GM10847 (cell line): ENCODE measurements around the gene SEC31A.

Source experiments
- POLR2A ChIP-seq: IDR thresholded peaks from 2 replicates; pipeline ENCODE4 v1.6.1; 2011; ENCODE audit not compliant: insufficient read length; ENCODE audit errors: extremely low read depth

The SEC31A gene

DNA sequence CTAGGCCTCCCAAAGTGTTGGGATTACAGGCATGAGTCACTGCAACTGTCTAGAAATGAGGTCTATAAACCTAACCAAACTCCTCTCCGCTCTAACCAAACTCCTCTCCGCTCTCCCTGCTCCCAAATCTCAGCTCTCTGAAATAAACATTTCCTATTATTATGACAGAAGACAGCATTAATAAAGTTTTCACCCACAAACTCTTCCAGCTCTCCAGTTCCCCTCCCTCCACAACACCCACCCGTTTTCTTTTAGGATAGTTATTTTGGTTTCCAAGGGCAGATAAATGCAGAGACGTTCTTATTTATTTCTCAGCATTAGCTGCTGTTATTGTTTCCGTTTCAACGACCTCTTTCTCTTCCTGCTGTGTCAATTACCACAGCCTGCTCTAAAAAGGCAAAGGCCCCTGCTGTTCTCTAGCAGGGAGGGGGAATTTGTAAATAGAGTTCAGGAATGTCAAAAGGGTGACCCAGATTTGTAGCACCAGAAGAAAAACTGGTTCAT lies 79.1 kb downstream of the SEC31A start:
- no peak for TF ChIP-seq POLR2A

DNA sequence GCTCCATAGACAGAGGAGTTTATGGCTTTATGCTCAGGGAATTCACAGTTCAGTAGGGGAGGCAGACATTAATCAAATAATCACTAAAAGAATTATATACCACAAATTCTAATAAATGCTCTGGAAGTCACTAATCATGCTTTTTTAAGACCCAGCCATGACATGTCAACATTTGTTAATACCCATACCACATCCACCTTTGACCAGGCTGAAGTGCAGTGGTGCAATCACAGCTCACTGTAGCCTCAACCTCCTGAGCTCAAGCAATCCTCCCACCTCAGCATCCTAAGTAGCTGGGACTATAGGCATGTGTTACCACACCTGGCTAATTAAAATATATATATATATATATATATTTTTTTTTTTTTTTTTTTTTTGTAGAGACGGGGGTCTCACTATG lies 79.6 kb downstream of the SEC31A start:
- no peak for TF ChIP-seq POLR2A

DNA sequence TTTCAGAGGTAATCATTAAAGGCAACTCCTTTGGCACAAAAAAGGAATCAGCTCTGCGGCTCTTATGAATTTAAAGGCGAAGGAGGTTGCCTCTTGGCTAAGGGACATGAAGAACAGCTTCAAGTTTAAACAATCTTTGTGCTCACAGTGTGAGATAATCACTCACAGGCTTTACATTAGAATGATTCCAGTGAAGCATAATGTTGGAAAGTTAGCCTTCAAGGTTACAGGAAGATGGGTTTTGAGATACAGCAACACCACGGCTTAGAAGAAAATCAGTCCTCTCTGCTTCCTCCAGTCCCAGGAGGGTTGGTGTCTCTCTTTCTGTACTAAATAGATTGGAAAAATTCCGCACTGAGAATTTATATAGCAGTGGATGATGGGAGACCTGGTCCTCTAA lies 80.8 kb downstream of the SEC31A start:
- TF ChIP-seq POLR2A, result no peak

DNA sequence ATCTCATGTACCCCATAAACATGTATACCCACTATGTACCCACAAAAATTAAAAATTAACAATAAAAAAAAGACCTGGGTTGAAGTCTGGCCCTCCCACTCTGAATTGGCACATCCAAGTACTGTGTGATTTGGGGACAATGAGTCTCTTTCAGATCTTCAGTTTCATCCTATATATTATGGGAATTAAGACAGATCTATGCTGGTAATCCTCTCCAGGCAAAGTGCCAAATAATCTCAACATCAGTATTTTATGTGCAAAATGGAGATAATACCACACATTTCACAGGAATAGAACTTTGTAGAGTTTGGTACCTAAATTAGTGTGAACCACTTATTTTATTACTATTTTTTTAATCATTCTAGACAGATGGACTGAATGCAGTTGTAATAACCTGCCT lies 81.3 kb downstream of the SEC31A start:
- TF ChIP-seq POLR2A, result no peak

DNA sequence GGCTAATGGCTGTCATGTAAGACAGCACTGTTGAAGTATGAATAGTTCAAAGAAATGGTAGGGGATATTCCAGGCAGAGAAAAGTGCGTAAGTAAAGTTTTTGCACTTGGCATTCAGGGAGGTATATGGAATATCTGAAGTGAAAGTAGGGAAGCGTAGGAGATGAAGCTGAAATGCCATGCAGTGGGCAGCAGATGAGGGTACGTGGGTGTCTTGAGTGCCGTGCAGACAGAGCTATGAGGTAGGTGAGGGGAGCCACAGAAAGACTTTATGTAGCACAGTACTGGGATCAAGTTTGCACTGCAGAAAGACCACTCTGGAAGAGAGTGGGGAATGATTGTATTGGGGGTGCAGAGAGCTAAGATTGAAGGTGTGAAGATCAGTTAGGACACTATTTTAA lies 87.2 kb downstream of the SEC31A start:
- TF ChIP-seq POLR2A, result no peak

DNA sequence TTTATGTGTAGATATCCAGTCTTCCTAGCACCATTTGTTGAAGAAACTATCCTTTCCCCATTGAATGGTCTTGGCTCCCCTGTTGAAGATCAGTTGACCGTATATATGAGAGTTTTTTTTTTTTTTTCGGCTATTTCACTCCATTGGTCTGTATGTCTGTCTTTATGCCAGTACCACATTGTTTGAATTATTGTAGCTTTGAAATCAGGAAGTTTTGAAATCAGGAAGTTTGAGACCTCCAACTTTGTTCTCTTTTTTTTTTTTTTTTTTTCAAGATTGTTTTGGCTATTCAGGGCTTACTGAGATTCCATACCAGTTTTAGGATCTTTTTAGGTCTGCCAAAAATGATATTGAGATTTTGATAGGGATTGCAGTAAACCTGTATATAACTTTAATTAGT lies 88.0 kb downstream of the SEC31A start:
- no peak for TF ChIP-seq POLR2A

DNA sequence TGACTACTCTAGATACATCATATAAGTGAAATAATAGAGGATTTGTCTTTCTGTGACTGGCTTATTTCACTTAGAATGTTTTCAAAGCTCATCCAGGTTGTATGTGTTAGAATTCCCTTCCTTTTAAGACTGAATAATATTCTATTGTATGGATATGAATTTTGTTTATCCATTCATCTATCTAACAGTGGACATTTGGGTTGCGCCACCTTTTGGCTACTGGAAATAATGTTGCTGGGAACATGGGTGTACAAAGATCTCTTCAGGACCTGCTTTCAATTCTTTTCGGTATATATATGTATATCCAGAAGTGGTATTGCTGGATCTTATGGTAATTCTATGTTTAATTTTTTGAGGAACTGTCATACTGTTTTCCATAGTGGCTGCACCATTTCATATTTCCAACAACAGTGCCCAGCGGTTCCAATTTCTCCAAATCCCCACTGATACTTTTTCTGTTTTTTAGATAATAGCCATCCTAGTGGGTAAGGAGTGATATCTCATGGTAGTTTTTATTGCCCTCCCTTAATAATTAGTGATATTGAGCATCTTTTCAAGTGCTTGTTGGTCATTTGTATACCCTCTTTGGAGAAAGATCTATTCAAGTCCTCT lies 88.9 kb downstream of the SEC31A start:
- TF ChIP-seq POLR2A, result no peak

DNA sequence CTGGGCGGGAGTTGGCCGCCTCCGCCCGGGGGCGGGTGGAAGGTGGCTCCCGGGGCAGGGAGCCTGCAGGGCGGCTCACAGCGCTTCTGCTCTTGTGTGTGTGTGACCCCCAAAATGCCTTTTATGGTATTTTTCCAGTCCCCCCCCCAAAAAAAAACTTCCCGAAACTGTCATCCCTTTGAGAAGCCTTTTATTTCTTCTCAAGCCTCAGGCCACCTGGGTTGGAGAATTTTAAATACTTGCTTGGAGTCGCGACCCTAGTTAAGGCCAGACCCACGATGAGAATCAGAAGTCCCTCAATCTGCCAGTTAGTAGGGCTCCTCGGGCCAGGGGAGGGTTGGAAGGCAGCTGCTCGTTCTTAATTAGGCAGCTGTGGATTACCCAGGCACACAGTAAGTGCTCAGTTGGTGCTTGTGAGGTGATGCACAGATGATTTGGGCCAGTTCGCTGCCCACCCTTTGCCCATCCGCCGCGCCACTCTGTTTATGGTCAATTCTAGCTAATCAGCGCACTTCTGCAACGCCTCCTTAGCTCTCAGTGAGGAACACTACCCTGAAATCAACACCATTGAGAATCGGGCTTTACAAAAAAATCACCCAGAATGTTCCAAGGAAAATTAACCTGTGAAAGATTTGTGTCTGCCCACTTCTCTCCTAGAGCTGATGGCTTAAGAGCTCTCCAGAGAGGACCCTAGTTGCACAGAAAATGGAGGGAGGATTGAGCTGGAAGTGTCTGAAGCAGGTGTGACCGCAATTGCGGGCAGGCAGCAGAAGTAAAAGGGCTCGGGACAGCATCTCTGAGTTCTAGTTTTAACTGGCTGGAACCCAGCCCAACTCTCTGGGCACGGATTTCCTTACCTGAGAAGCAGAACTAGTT lies 91.7 kb downstream of the SEC31A start:
- TF ChIP-seq POLR2A, result no peak

DNA sequence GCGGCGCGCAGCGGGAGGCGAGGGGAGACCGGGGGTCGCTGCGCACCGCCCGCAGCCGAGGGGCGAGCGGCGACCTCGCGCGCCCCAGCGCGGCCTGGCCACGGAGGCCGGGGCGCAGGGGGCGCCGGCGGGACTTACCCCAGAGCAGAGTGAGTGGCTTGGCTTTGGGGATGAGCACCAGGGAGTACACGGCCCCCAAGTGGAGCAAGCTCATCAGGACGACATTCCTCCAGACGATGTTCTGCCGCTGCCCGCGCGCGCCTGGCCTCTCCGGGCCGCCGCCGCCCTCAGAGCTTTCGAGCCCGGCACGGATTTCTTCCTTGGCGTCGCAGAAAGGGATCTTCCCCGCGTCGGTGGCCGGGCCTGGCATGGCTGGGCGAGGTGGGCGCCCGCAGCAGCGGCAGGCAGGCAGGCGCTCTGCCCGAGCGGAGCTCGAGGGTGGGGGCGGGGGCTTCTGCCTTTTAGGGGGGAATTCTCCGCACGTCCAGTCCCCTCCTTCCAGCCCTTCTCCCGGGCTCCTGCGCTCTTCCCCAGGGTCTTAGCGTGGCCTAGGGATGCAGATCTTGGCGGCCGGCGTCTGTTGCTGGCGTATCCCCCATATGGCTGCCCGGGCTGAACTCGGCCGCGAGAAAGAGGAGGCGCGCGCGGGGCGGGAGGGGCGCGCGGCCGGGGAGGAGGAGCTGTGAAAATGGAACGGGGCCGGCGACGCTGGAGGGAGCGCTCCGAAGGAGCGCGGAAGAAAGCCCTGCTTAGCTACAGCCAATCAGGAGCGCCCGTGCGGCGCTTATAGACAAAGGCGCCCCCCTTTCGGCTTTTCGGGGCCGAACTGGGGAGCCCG lies 92.6 kb downstream of the SEC31A start, which contains the start of gene SCD5:
SCD5 (minus strand) TSS at position 629 of the 838 bp plus-strand sequence; CDS start at position 370, 259 bp downstream.
- no peak for TF ChIP-seq POLR2A

DNA sequence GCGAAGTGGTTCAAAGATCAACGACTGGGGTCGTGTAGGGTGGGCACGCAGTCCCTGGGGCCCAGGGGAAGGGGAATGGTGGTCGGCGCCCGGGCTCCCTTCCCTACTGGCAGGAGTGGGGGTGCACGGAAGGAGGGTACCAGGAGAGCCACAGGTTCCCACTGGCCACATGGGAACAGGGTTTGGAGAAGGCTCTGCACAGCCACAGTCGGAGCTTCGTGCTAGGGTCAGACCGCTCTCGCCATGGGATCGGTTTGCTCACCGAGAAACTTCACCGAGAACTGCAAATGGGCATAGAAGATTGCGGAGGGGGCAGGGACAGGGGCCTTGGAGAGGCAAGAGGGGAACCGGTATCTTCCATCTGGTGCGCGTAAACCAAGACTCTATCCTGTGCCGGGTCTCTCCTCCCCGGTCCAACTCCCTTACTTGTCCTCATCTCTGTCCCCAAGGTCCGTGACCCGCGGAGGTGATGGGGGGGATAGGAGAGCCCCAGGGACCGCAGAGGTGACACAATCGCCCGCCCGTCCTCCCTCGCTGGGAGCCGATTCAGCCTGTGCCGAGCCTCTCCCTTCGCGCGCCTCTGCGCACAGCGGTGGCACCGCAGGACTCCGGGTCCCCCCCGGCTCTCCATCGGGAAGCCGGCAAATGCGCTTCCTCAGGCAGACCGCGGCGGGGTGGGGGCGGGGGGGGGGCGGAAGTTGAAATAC lies 93.4 kb downstream of the SEC31A start:
- TF ChIP-seq POLR2A, result no peak

DNA sequence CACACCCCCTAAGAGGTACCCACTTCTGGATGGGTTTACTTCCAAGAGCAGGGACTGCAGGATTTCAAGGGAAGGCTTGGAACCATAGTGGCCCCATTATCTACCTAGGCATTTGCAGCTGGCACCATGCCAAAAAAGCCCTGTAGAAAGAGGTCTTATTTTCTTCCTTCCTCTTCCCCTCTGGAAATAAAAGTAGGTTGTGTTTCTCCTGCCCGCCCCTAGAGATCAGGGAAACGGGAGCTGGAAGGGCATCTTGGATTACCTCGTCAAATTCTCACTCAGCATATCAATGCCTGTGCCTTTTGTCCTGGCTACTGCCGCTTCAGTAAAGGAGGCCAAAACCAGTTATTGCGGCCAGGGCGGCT lies 93.9 kb downstream of the SEC31A start:
- no peak for TF ChIP-seq POLR2A

DNA sequence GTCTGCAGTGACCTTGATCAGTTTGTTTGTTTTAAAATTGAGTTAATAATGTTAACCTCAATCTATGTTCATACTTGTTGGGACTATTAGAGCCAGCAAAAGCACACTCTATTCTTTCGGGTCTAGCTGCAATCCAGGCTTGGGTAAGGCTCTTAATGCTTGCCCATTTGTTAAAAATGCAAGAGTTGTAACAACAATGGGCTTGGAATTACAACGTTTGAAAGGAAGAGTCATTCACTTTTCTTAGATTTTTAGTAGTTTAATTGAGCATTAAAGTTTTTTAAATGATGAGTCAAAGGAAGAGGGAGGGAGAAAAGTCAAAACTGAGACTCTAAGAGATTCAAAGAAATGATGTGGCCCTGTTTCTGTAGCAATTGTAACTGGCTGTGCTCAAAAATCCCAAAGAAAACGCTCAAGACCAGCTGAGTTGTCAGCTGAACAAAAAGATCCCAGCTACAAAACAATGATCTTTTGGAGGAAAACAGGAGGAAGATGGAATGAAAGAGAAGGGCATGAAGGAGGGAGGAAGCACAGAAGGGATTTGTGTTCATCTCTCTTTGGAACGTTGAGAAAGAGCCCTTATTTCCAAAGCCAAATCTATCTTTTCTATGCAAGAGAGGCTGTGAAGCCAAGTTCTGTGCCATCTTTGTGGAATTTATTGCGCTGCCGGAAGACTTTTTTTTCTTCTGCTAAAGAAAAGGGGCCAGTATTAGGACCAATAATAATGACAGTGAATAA lies 97.9 kb downstream of the SEC31A start:
- no peak for TF ChIP-seq POLR2A

DNA sequence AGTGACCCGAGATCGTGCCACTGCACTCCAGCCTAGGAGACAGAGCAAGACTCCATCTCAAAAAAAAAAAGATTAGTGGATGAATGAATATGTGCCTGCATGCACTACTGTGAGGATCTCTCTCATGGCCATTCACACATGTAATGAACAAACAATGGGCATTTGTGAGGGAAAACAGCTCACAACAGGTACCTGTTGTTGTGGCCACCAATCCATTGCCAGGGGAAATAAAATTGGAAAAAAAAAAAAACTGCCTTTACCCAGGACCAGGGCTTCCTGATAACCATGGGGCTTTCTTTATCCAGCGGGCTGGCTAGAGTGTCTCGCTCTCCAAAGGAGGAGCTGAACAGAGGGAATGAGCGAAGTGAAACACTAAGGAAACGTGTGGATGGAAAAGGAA lies 99.8 kb downstream of the SEC31A start:
- TF ChIP-seq POLR2A, result no peak

DNA sequence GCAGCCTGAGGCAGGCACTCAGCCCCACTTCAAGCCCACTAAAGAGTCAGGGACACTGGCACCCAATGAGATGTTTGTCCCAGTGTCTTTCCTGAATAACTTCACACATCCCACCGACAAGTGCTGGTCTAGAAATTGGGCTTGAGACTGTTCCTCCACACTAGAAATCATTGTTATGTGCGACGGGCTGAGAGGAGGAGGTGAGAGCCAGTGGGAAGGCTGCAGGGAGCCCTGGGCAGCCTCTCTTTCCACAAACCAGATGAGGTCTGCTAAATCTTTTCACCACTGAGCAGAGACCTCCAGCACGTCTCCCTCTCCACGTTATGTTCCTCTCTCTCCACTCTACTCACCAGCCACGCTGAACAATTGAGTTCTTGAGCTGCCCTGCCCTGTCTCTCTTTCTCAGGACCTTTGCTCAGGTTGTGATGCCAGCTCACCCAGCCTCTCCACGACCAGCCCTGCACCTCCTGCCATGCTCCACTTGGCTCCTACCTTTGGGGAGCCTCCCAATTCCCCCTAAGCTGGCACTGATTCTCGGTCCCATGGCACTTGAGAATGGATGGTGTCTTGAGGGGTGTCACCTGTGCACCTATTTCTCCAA lies 100.8 kb downstream of the SEC31A start:
- TF ChIP-seq POLR2A, result no peak
